GM12892 (cell line): ENCODE data around the gene TES.

ENCODE experiments used
- DNase-seq: peaks from one replicate; pipeline ENCODE4 v3.0.0; 2011; ENCODE audit not compliant: insufficient read length
- FAIRE-seq: peaks from 2 replicates; lab custom pipeline; 2011; peaks lifted over from hg19 to GRCh38; lab: Jason Lieb, UNC
- POLR2A ChIP-seq: IDR thresholded peaks from 2 replicates; pipeline ENCODE4 v1.6.1; 2011; ENCODE audit warnings: low read depth, low read length, control low read depth
- POLR2AphosphoS5 ChIP-seq: IDR thresholded peaks from 2 replicates; pipeline ENCODE4 v1.6.1; 2011; ENCODE audit warnings: low read depth, low read length, control low read depth
- TAF1 ChIP-seq: IDR thresholded peaks from 2 replicates; pipeline ENCODE4 v1.6.1; 2011; ENCODE audit warnings: low read depth, mild to moderate bottlenecking, control low read depth, low read length, borderline replicate concordance

The TES gene

DNA sequence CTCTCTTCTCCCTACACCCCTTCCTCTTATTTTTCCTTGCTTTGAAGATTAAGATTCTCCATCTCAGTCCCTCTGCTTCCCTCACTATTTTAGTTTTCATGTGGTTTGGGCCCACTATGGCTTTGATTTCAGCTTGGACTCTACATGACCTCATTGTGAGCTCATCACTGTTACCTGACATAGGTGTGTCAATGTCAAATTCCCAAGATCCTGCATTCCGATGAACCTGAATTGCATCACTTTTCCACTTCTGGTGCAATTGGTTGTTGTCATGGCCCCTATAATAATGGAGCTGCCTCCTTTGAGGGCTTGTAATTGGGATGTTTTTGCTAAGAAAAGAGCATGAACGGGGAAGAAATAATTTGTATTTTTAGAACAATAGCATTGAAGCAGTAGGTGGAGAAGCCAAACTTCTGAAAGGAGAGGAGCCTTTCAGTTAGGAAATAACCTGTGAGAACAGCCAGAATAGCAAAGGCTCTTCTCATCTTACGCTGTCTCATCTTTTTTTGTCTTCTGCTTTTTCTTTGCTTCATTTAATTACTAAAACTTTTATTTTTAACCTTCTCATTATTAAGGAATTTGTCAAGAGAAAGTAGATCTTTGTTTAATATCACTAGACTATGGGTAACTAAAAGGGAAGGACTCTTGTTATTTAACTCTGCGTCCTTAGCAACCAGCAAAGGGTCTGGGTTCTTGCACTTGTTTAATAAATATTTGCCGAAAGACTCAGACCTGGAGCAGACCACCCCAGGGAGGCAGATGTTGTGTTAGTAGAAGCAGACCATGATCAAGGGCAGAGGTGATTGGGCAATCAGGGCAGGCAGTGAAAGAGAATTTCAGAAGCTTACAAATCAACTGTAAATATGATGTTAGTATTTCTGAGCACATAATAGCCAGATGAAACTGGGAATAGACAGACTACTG lies 95.4 kb downstream of the TES start:
- no peak for FAIRE-seq
- TF ChIP-seq POLR2AphosphoS5 (no peak), POLR2A (no peak), TAF1 (no peak)
- no peak for DNase-seq

DNA sequence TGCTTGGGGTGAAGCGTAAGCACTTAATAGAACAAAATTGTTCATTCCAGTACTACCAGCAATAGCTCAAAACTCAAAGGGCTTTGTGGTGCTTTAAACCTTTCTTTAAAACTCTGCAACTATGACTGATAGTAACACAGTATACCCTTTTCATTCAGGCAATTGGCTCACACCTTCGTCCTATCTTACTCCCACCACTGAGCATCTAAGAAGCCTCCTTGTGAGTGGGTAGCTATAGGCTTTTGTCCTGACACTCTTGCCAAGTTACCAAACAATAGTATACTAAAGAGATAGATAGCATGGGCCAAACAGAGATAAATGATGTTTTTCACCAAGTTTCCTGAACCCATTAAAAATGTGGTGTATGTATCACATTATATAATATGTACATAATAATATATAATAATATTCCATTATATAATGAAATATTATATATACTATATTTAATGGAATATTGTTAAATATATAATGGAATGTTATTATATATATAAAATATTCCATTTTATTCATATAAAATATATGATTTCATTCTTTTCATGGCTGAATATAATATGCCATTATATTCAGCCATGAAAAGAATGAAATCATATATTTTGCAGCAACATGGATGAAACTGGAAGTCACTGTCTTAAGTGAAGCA lies 96.2 kb downstream of the TES start:
- no peak for TF ChIP-seq TAF1
- no peak for TF ChIP-seq POLR2AphosphoS5
- FAIRE-seq (no peak), DNase-seq (no peak)

DNA sequence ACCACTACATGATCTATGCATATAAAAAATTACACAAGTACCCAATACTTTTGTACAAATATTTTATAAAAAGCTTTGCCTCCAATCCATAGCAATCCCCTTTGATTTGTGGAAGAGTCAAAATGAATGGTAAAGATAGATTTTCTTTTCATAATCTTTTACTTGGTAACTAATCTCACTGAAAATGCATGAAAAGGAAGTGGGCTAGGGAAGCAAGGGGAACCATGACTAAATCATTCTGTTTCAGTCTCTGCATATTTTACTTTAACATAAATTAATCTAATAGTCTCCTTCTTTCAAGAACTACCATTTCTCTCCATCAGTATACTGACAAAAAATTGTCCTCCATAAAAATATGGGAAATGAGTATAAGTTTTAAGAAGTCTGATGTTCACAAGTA lies 96.9 kb downstream of the TES start:
- TF ChIP-seq POLR2A = no peak
- no peak for TF ChIP-seq TAF1
- TF ChIP-seq POLR2AphosphoS5 = no peak
- no peak for DNase-seq
- FAIRE-seq = no peak
